GM12875 (cell line): ENCODE measurements around the gene KMT2D.

Experiments used
- H3K4me3 ChIP-seq: one replicate; pipeline ENCODE4 v1.5.1; 2011; ENCODE audit warnings: low read depth, low read length, control low read depth
- CTCF ChIP-seq: IDR thresholded peaks from 2 replicates; pipeline ENCODE4 v1.5.1; 2011; ENCODE audit warnings: low read depth, mild to moderate bottlenecking, control low read depth, inconsistent platforms, low read length, moderate library complexity, borderline replicate concordance; ENCODE audit not compliant: insufficient read depth

The KMT2D gene

GRCh38 chr12:49058366-49059044, 2.1 kb downstream of the KMT2D start:
- TF ChIP-seq CTCF = no peak
- H3K4me3 ChIP-seq = peak overlapping the region; percentile 80

GRCh38 chr12:49057888-49058287, 2.7 kb downstream of the KMT2D start:
- H3K4me3 ChIP-seq = peak overlapping the region; percentile 80
- TF ChIP-seq CTCF = no peak

GRCh38 chr12:49055978-49056754, 4.4 kb downstream of the KMT2D start:
- no peak for TF ChIP-seq CTCF
- H3K4me3 ChIP-seq = peak overlapping the region; percentile 80

GRCh38 chr12:49055092-49055491, 5.5 kb downstream of the KMT2D start:
- no peak for TF ChIP-seq CTCF
- H3K4me3 ChIP-seq = no peak overlapping the region

- H3K4me3 ChIP-seq = no peak overlapping the region
- TF ChIP-seq CTCF = no peak
Measured at GRCh38 chr12:49054524-49054923, 6.1 kb downstream of the KMT2D start.

- no peak overlapping the region for H3K4me3 ChIP-seq
- TF ChIP-seq CTCF = no peak
Measured at GRCh38 chr12:49054096-49054495, 6.5 kb downstream of the KMT2D start.
